Glutamatergic neuron (in vitro differentiated cells): ENCODE results near the gene RIMS3. TPM values are rescaled to one million over a fixed set of nuclear protein-coding genes. Genes with fewer than 3 reads are reported as not detected.
"Not testable (repeated sequence)": the region's sequence is repeated elsewhere in the genome, so short reads cannot be mapped to it uniquely, and the experiment has no call there.

Experiments
- DNase-seq: peaks from one replicate; pipeline ENCODE4 v3.0.0; 2022
- H3K27ac Mint-ChIP-seq: one replicate; pipeline ENCODE4 v1.8.0; 2020; ENCODE audit warnings: mild to moderate bottlenecking, mixed read lengths, inconsistent platforms; ENCODE audit not compliant: unreplicated experiment
- H3K27me3 Mint-ChIP-seq: one replicate; pipeline ENCODE4 v1.8.0; 2020; ENCODE audit warnings: mild to moderate bottlenecking, moderate library complexity, mixed read lengths, inconsistent platforms; ENCODE audit not compliant: unreplicated experiment
- H3K36me3 Mint-ChIP-seq: one replicate; pipeline ENCODE4 v1.8.0; 2020; ENCODE audit warnings: mild to moderate bottlenecking, mixed read lengths, inconsistent platforms; ENCODE audit not compliant: unreplicated experiment
- H3K4me1 Mint-ChIP-seq: one replicate; pipeline ENCODE4 v1.8.0; 2020; ENCODE audit warnings: mild to moderate bottlenecking, low read depth, mixed read lengths, inconsistent platforms; ENCODE audit not compliant: unreplicated experiment
- H3K4me3 Mint-ChIP-seq: one replicate; pipeline ENCODE4 v1.8.0; 2020; ENCODE audit warnings: mild to moderate bottlenecking, mixed read lengths, inconsistent platforms; ENCODE audit not compliant: unreplicated experiment
- H3K9me3 Mint-ChIP-seq: one replicate; pipeline ENCODE4 v1.8.0; 2020; ENCODE audit warnings: mild to moderate bottlenecking, moderate library complexity, mixed read lengths, inconsistent platforms; ENCODE audit not compliant: unreplicated experiment
- CTCF ChIP-seq: fragments of 200-600 bp; sonication (generic); IDR thresholded peaks from one replicate; pipeline ENCODE4 v1.5.0; 2021; ENCODE audit not compliant: partially characterized antibody, unreplicated experiment
- total RNA-seq: library from RNA; stranded (reverse); fragmentation: NEBNext Ultra II Directional; extraction: Animal tissue kit (Norgen Biotek cat#: 25700); gene quantifications from one replicate; pipeline ENCODE4 v1.2.1, GENCODE V29; 2021; ENCODE audit not compliant: unreplicated experiment

Gene RIMS3
- total RNA-seq, 1 donor from 2014 or later: 126 TPM

- no peaks in the 10 kb centered on the region for H3K4me1 Mint-ChIP-seq
- H3K36me3 Mint-ChIP-seq: no peaks in the 10 kb centered on the region
- H3K4me3 Mint-ChIP-seq: no peak overlapping the region
- no peak for TF ChIP-seq CTCF
- DNase-seq: no peak
- H3K27ac Mint-ChIP-seq: no peak overlapping the region
- H3K27me3 Mint-ChIP-seq: peaks cover 3% of the 10 kb centered on the region
- peaks cover 3% of the 10 kb centered on the region for H3K9me3 Mint-ChIP-seq
These were observed 76.9 kb downstream of the RIMS3 start for GRCh38 chr1:40588586-40588985.

GRCh38 chr1:40583980-40584379 is 81.5 kb downstream of the RIMS3 start:
- no peak for DNase-seq
- Mint-ChIP-seq H3K4me1 (no peaks in the 10 kb centered on the region), H3K36me3 (no peaks in the 10 kb centered on the region), H3K9me3 (no peaks in the 10 kb centered on the region), H3K27ac (no peak overlapping the region), H3K4me3 (no peak overlapping the region), H3K27me3 (peaks cover 3% of the 10 kb centered on the region)
- TF ChIP-seq CTCF: no peak

- Mint-ChIP-seq H3K4me3 (no peak overlapping the region), H3K4me1 (no peaks in the 10 kb centered on the region), H3K27ac (no peak overlapping the region), H3K9me3 (peaks cover 2% of the 10 kb centered on the region), H3K27me3 (no peaks in the 10 kb centered on the region), H3K36me3 (no peaks in the 10 kb centered on the region)
- no peak for DNase-seq
- no peak for TF ChIP-seq CTCF
These were observed 83.4 kb downstream of the RIMS3 start for GRCh38 chr1:40582116-40582515.

- no peaks in the 10 kb centered on the region for H3K4me1 Mint-ChIP-seq
- no peak overlapping the region for H3K27ac Mint-ChIP-seq
- H3K27me3 Mint-ChIP-seq: no peaks in the 10 kb centered on the region
- TF ChIP-seq CTCF: no peak
- H3K36me3 Mint-ChIP-seq: no peaks in the 10 kb centered on the region
- peaks cover 4% of the 10 kb centered on the region for H3K9me3 Mint-ChIP-seq
- no peak overlapping the region for H3K4me3 Mint-ChIP-seq
- no peak for DNase-seq
These were observed 90.1 kb downstream of the RIMS3 start for GRCh38 chr1:40575336-40575735.

- H3K27ac Mint-ChIP-seq, H3K4me1 Mint-ChIP-seq, H3K9me3 Mint-ChIP-seq, H3K4me3 Mint-ChIP-seq, H3K36me3 Mint-ChIP-seq, DNase-seq, H3K27me3 Mint-ChIP-seq: not testable (repeated sequence)
These were observed 90.7 kb downstream of the RIMS3 start for GRCh38 chr1:40574805-40575204.

Other genes starting within 250 kb of the RIMS3 start
- 10.7 TPM for gene ZFP69B, start 215.2 kb downstream of the RIMS3 start, total RNA-seq
- 5.0 TPM for gene ZFP69, start 188.4 kb downstream of the RIMS3 start, total RNA-seq
- 11.9 TPM for gene EXO5, start 156.9 kb downstream of the RIMS3 start, total RNA-seq
- 3.6 TPM for gene ZNF684, start 134.0 kb downstream of the RIMS3 start, total RNA-seq
- 44.2 TPM for gene NFYC, start 26.0 kb upstream of the RIMS3 start, total RNA-seq
- 0.76 TPM for gene KCNQ4, start 118.1 kb upstream of the RIMS3 start, total RNA-seq
- 3.8 TPM for gene CITED4, start 196.7 kb upstream of the RIMS3 start, total RNA-seq